ENCODE data around the gene ST6GAL2.

DNA sequence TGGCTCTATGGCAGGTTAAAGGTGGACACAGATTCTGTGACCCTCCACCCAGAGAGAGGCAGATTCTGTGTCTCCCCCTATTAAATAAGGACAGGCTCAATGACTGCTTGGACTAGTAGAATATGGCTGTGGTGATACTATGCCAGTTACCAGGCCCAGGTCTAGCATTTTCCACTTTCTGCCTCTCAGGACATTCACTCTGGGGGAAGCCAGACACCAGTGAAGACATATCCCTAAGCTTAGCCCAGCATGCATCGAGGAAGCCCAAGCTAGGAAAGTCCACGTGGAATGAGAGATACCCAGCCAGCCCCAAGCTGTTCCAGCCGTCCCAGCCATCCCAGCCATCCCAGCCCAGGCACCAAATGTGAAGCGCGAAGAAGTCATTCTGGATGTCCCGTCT, 40.3 kb downstream of the ST6GAL2 start:
- TF ChIP-seq CREB1 (CRISPR knock-in tag; IDR thresholded peaks at IDR 0.05) (no peak), ESRRA (CRISPR knock-in tag; IDR thresholded peaks at IDR 0.05; ENCODE audit: borderline replicate concordance) (no peak), CTCF (IDR thresholded peaks at IDR 0.05) (no peak), ETV6 (CRISPR knock-in tag; IDR thresholded peaks at IDR 0.05) (no peak)
- TF ChIP-seq, protein P1, sequence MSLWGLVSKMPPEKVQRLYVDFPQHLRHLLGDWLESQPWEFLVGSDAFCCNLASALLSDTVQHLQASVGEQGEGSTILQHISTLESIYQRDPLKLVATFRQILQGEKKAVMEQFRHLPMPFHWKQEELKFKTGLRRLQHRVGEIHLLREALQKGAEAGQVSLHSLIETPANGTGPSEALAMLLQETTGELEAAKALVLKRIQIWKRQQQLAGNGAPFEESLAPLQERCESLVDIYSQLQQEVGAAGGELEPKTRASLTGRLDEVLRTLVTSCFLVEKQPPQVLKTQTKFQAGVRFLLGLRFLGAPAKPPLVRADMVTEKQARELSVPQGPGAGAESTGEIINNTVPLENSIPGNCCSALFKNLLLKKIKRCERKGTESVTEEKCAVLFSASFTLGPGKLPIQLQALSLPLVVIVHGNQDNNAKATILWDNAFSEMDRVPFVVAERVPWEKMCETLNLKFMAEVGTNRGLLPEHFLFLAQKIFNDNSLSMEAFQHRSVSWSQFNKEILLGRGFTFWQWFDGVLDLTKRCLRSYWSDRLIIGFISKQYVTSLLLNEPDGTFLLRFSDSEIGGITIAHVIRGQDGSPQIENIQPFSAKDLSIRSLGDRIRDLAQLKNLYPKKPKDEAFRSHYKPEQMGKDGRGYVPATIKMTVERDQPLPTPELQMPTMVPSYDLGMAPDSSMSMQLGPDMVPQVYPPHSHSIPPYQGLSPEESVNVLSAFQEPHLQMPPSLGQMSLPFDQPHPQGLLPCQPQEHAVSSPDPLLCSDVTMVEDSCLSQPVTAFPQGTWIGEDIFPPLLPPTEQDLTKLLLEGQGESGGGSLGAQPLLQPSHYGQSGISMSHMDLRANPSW (CRISPR knock-in tag; conservative IDR thresholded peaks at IDR 0.05; ENCODE audit: low read depth) = no peak

Measured in WTC11 (cell line).